Natural killer cell (primary cell): ENCODE measurements around the gene FBXO15. TPM values are rescaled to one million over a fixed set of nuclear protein-coding genes. Genes with fewer than 3 reads are reported as not detected.
A peak's percentile ranks its signal among the peaks of the same experiment; 100 is the strongest.

Source experiments
- ATAC-seq, 3 donors: fragments of 150-1000 bp in 2 of 3; fragments of 200-7000 bp in 1 of 3; cut with Tn5 transposase; 1 replicate in 1 of 3; 2 replicates in 2 of 3; pipeline ENCODE4 v1.10.0; 2021; ENCODE audit warnings: mild to moderate bottlenecking in 2 of 3, moderate library complexity in 2 of 3
- DNase-seq, 2 donors: peaks; one replicate each; pipeline versions ENCODE4 v3.0.0 to v3.0.0-alpha.2; 2013 to 2021; ENCODE audit warnings: mixed read lengths in 1 of 2
- H3K27ac ChIP-seq: one replicate; pipeline ENCODE4 v1.5.1; 2013; ENCODE audit warnings: mild to moderate bottlenecking, low read length
- H3K27me3 ChIP-seq: one replicate; pipeline ENCODE4 v1.6.1; 2013; ENCODE audit warnings: low read length; ENCODE audit not compliant: control insufficient read depth, insufficient read depth
- H3K36me3 ChIP-seq: one replicate; pipeline ENCODE4 v1.6.1; 2013; ENCODE audit warnings: low read length; ENCODE audit not compliant: control insufficient read depth, insufficient read depth
- H3K4me1 ChIP-seq: one replicate; pipeline ENCODE4 v1.6.1; 2013; ENCODE audit warnings: low read length; ENCODE audit not compliant: control insufficient read depth, insufficient read depth
- H3K4me3 ChIP-seq: one replicate; pipeline ENCODE4 v1.5.1; 2013; ENCODE audit warnings: low read length
- H3K9me3 ChIP-seq: one replicate; pipeline ENCODE4 v1.6.1; 2013; ENCODE audit warnings: low read length; ENCODE audit not compliant: control insufficient read depth, insufficient read depth
- H3K27ac Mint-ChIP-seq, 2 donors: one replicate each; pipeline ENCODE4 v1.8.0; 2022; ENCODE audit warnings: mild to moderate bottlenecking in 2 of 2, mixed read lengths in 2 of 2, moderate library complexity in 1 of 2
- H3K27me3 Mint-ChIP-seq, 2 donors: one replicate each; pipeline ENCODE4 v1.8.0; 2022; ENCODE audit warnings: low read depth in 2 of 2, mixed read lengths in 2 of 2
- H3K36me3 Mint-ChIP-seq: one replicate; pipeline ENCODE4 v1.8.0; 2022; ENCODE audit warnings: mixed read lengths
- H3K4me1 Mint-ChIP-seq, 2 donors: one replicate each; pipeline ENCODE4 v1.8.0; 2022; ENCODE audit warnings: mixed read lengths in 2 of 2
- H3K4me3 Mint-ChIP-seq: one replicate; pipeline ENCODE4 v1.8.0; 2022; ENCODE audit warnings: mild to moderate bottlenecking, moderate library complexity, mixed read lengths
- H3K9me3 Mint-ChIP-seq, 2 donors: one replicate each; pipeline ENCODE4 v1.8.0; 2022; ENCODE audit warnings: mixed read lengths in 2 of 2
- CTCF ChIP-seq: fragments of 200-600 bp; IDR thresholded peaks from one replicate; pipeline ENCODE4 v1.8.0; 2022; ENCODE audit warnings: antibody characterized with exemption
- WGBS: methylation state at CpG from one replicate; pipeline ENCODE4 v1.1.7; 2013; ENCODE audit warnings: missing lambda C conversion rate; ENCODE audit not compliant: insufficient coverage; 5-methylcytosine and 5-hydroxymethylcytosine counted together
- intact Hi-C: fragments of 100-400 bp; cut with micrococcal nuclease; formaldehyde crosslinking; loops from one replicate; pipeline ENCODE4 v1.14.2; 2022
- total RNA-seq, 4 donors: library from RNA; stranded (reverse); fragments of 120-200 nt in 1 of 4; gene quantifications; one replicate each; pipeline versions ENCODE4 v1.2.3 to v1.2.4, GENCODE V29; 2013 to 2022

The FBXO15 gene
- total RNA-seq, 3 donors from 2014 or later (not counting 1 experiment from before 2014, with no cell fraction given): 0.50 to 2.6 (median 0.87) TPM

GRCh38 chr18:74147491-74147778, 199 bp downstream of the FBXO15 start:
- H3K36me3 Mint-ChIP-seq: no peaks in the 10 kb centered on the region
- TF ChIP-seq CTCF: no peak
- peaks cover 30 to 31% of the 10 kb centered on the region in 2 donors for H3K4me1 Mint-ChIP-seq
- Histone ChIP-seq H3K9me3 (no peaks in the 10 kb centered on the region), H3K4me3 (peak overlapping the region; percentile 84), H3K4me1 (peaks cover 15% of the 10 kb centered on the region), H3K36me3 (peaks cover 5% of the 10 kb centered on the region), H3K27ac (peak overlapping the region; percentile 96), H3K27me3 (no peaks in the 10 kb centered on the region)
- ATAC-seq (no peak), DNase-seq (no peak)
- no peaks in the 10 kb centered on the region for H3K9me3 Mint-ChIP-seq
- peak overlapping the region; percentile 98 to 100 for H3K27ac Mint-ChIP-seq
- peaks cover 6 to 11% of the 10 kb centered on the region in 2 donors for H3K27me3 Mint-ChIP-seq
- intact Hi-C loops: no loop called here
- H3K4me3 Mint-ChIP-seq: peak overlapping the region; percentile 97
- under 1% methylated on average over 28 of the region's 28 CpGs for WGBS

- peaks cover 5% of the 10 kb centered on the region for H3K36me3 ChIP-seq
- no peaks in the 10 kb centered on the region for H3K27me3 ChIP-seq
- no peaks in the 10 kb centered on the region for H3K9me3 ChIP-seq
- no peak overlapping the region for H3K4me3 ChIP-seq
- Mint-ChIP-seq H3K4me1 (peaks cover 27% of the 10 kb centered on the region in 2 donors), H3K4me3 (peak overlapping the region; percentile 97), H3K36me3 (no peaks in the 10 kb centered on the region), H3K27ac (peak overlapping the region; percentile 98 to 100), H3K9me3 (no peaks in the 10 kb centered on the region), H3K27me3 (peaks cover 6 to 15% of the 10 kb centered on the region in 2 donors)
- TF ChIP-seq CTCF: no peak
- H3K27ac ChIP-seq: peak overlapping the region; percentile 96
- intact Hi-C loops: no loop called here
- DNase-seq (no peak), ATAC-seq (no peak)
- WGBS: 68% methylated on average over 3 of the region's 3 CpGs
- peaks cover 15% of the 10 kb centered on the region for H3K4me1 ChIP-seq
Measured at GRCh38 chr18:74146756-74147155, 878 bp downstream of the FBXO15 start.

GRCh38 chr18:74142252-74142651, 5.4 kb downstream of the FBXO15 start:
- no peak for TF ChIP-seq CTCF
- H3K4me1 Mint-ChIP-seq: peaks cover 5% of the 10 kb centered on the region in 2 donors

DNA sequence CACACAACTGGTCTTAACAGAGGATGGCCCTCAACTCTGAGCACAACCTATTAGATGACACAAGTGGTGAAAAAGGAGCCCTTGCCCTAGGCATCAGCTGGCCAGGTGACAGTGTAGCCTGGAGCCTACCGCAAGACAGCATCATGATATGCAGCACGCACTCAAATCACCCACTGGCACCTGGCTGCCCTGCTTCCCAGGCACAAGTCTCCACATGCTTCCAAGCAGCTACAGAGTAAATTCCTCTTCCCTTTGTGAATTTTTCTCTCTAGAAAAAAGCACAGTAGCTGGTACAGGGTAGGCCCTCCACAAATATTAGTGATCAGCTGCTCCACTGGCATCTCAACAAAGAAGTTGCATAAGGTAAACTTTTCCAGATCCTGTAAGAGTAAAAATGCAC, 6.0 kb downstream of the FBXO15 start:
- H3K4me1 Mint-ChIP-seq: no peaks in the 10 kb centered on the region
- H3K4me3 Mint-ChIP-seq: no peak overlapping the region
- no peaks in the 10 kb centered on the region for H3K9me3 Mint-ChIP-seq
- ATAC-seq (no peak), DNase-seq (no peak)
- WGBS: 94% methylated on average over 2 of the region's 2 CpGs
- Histone ChIP-seq H3K4me3 (no peak overlapping the region), H3K4me1 (no peaks in the 10 kb centered on the region), H3K27ac (no peak overlapping the region), H3K36me3 (no peaks in the 10 kb centered on the region), H3K9me3 (no peaks in the 10 kb centered on the region), H3K27me3 (no peaks in the 10 kb centered on the region)
- H3K27ac Mint-ChIP-seq: no peak overlapping the region
- peaks cover 24 to 50% of the 10 kb centered on the region in 2 donors for H3K27me3 Mint-ChIP-seq
- TF ChIP-seq CTCF: no peak
- no peaks in the 10 kb centered on the region for H3K36me3 Mint-ChIP-seq
- intact Hi-C loops: no loop called here

More at GRCh38 chr18:74142252-74142651, 5.4 kb downstream of the FBXO15 start:
- H3K36me3 Mint-ChIP-seq: no peaks in the 10 kb centered on the region
- H3K4me3 Mint-ChIP-seq: no peak overlapping the region
- no peaks in the 10 kb centered on the region for H3K9me3 Mint-ChIP-seq
- DNase-seq (no peak), ATAC-seq (no peak)
- no peaks in the 10 kb centered on the region for H3K9me3 ChIP-seq
- no peak overlapping the region for H3K27ac Mint-ChIP-seq
- no peak overlapping the region for H3K4me3 ChIP-seq
- intact Hi-C loops: no loop called here
- H3K27me3 ChIP-seq: no peaks in the 10 kb centered on the region
- peaks cover 24 to 44% of the 10 kb centered on the region in 2 donors for H3K27me3 Mint-ChIP-seq
- no peak overlapping the region for H3K27ac ChIP-seq
- no peaks in the 10 kb centered on the region for H3K36me3 ChIP-seq
- WGBS: 84% methylated on average over 2 of the region's 2 CpGs
- H3K4me1 ChIP-seq: peaks cover 5% of the 10 kb centered on the region
